Hepatic stellate cell (primary cell): ENCODE results near the gene BEND7.

ENCODE experiments used
- DNase-seq: peaks from one replicate; pipeline ENCODE4 v3.0.0; 2011; ENCODE audit warnings: low spot score

Gene BEND7

GRCh38 chr10:13521026-13521425, 7.8 kb downstream of the BEND7 start:
- DNase-seq: no peak

GRCh38 chr10:13520194-13520593, 8.6 kb downstream of the BEND7 start:
- DNase-seq: no peak

- peak; percentile 27 for DNase-seq
These were observed 10.6 kb downstream of the BEND7 start for GRCh38 chr10:13518076-13518692.

GRCh38 chr10:13517675-13518074, 11.1 kb downstream of the BEND7 start:
- no peak for DNase-seq

GRCh38 chr10:13516176-13516575, 12.6 kb downstream of the BEND7 start:
- DNase-seq: no peak

- no peak for DNase-seq
These were observed 13.3 kb downstream of the BEND7 start for GRCh38 chr10:13515467-13515866.

- DNase-seq: no peak
These were observed 14.5 kb downstream of the BEND7 start for GRCh38 chr10:13514296-13514695.

- DNase-seq: no peak
These were observed 16.2 kb downstream of the BEND7 start for GRCh38 chr10:13512564-13512963.

- DNase-seq: no peak
These were observed 17.4 kb downstream of the BEND7 start for GRCh38 chr10:13511409-13511808.

- no peak for DNase-seq
These were observed 23.6 kb downstream of the BEND7 start for GRCh38 chr10:13505052-13505680.

- peak; percentile 54 for DNase-seq
These were observed 24.9 kb downstream of the BEND7 start for GRCh38 chr10:13503745-13504463.

GRCh38 chr10:13502380-13502779, 26.4 kb downstream of the BEND7 start:
- no peak for DNase-seq

GRCh38 chr10:13500201-13500600, 28.6 kb downstream of the BEND7 start:
- DNase-seq: no peak

- DNase-seq: no peak
These were observed 29.7 kb downstream of the BEND7 start for GRCh38 chr10:13499150-13499549.

GRCh38 chr10:13496931-13497330, 31.9 kb downstream of the BEND7 start:
- DNase-seq: no peak

GRCh38 chr10:13496164-13496563, 32.6 kb downstream of the BEND7 start:
- no peak for DNase-seq

GRCh38 chr10:13492493-13493180, 36.2 kb downstream of the BEND7 start:
- DNase-seq: peak; percentile 22

GRCh38 chr10:13491747-13492360, 37.0 kb downstream of the BEND7 start:
- no peak for DNase-seq

- DNase-seq: no peak
These were observed 38.3 kb downstream of the BEND7 start for GRCh38 chr10:13490503-13490902.

- DNase-seq: no peak
These were observed 39.7 kb downstream of the BEND7 start for GRCh38 chr10:13489035-13489599.

GRCh38 chr10:13485623-13486022, 43.2 kb downstream of the BEND7 start:
- DNase-seq: no peak

- no peak for DNase-seq
These were observed 44.9 kb downstream of the BEND7 start for GRCh38 chr10:13483951-13484350.
